Upper lobe of left lung (tissue), 6 donors: ENCODE data around the gene TBX19. TPM values are rescaled to one million over a fixed set of nuclear protein-coding genes. Genes with fewer than 3 reads are reported as not detected.
A peak's percentile ranks its signal among the peaks of the same experiment; 100 is the strongest.
"Not testable (repeated sequence)": the region's sequence is repeated elsewhere in the genome, so short reads cannot be mapped to it uniquely, and the experiment has no call there.

Experiments
- ATAC-seq, 2 donors: fragments of 200-7000 bp; cut with Tn5 transposase; one replicate each; pipeline ENCODE4 v1.9.1; 2022; ENCODE audit warnings: mild to moderate bottlenecking in 2 of 2, moderate library complexity in 2 of 2; ENCODE audit not compliant: low FRiP score in 2 of 2
- DNase-seq, 2 donors: peaks; one replicate each; pipeline ENCODE4 v3.0.0-alpha.2; 2019 to 2020
- H3K27ac ChIP-seq, 4 donors: fragments of 200-600 bp; sonication (generic); one replicate each; pipeline ENCODE4 v1.5.1; 2016 to 2019
- H3K27me3 ChIP-seq, 4 donors: fragments of 200-600 bp; sonication (generic); one replicate each; pipeline ENCODE4 v1.5.1; 2017 to 2019
- H3K36me3 ChIP-seq, 4 donors: fragments of 200-600 bp; sonication (generic); one replicate each; pipeline ENCODE4 v1.5.1; 2016 to 2019
- H3K4me1 ChIP-seq, 4 donors: fragments of 200-600 bp; sonication (generic); one replicate each; pipeline ENCODE4 v1.5.1; 2018 to 2019
- H3K4me3 ChIP-seq, 4 donors: fragments of 200-600 bp; sonication (generic); one replicate each; pipeline ENCODE4 v1.5.1; 2017 to 2019; ENCODE audit warnings: mild to moderate bottlenecking in 2 of 4, moderate library complexity in 1 of 4
- H3K9me3 ChIP-seq, 4 donors: fragments of 200-600 bp; sonication (generic); one replicate each; pipeline ENCODE4 v1.5.1; 2018 to 2019
- EP300 ChIP-seq, 4 donors: sonication (generic); formaldehyde crosslinking; IDR thresholded peaks; one replicate each; pipeline ENCODE4 v1.5.1; 2017; ENCODE audit warnings: antibody characterized with exemption in 4 of 4, control low read depth in 2 of 4
- POLR2A ChIP-seq, 4 donors: fragments of 450-650 bp; IDR thresholded peaks; one replicate each; pipeline ENCODE4 v1.5.1; 2016 to 2017; ENCODE audit warnings: antibody characterized with exemption in 4 of 4, mild to moderate bottlenecking in 2 of 4
- POLR2AphosphoS5 ChIP-seq, 2 donors: sonication (generic); formaldehyde crosslinking; IDR thresholded peaks; one replicate each; pipeline ENCODE4 v1.5.1; 2017; ENCODE audit warnings: antibody characterized with exemption in 2 of 2
- WGBS, 2 donors: methylation state at CpG; one replicate each; pipeline ENCODE4 v1.1.5; 2017 to 2018; 5-methylcytosine and 5-hydroxymethylcytosine counted together
- total RNA-seq, 6 donors: library from RNA; depleted of rRNA in 4 of 6; stranded (reverse); fragments of >200 nt in 4 of 6; gene quantifications; one replicate each; pipeline versions ENCODE4 v1.1.0 to v1.2.1, GENCODE V29; 2016 to 2021
- TF ChIP-seq, protein P1 (sequence below), 6 experiments: fragments of 450-650 bp in 4 of 6; fragments of 200-600 bp in 2 of 6; sonication (generic) in 2 of 6; IDR thresholded peaks; one replicate each; pipeline ENCODE4 v1.5.1; 2016 to 2019; ENCODE audit warnings: antibody characterized with exemption in 6 of 6
- donor health status: DM: no; HTN: no; CAD: no; lungs with moderate emphysema.
- donor health status: DM: no; HTN: yes; CAD: no; lungs with severe emphysema.

The TBX19 gene
- total RNA-seq, 6 donors from 2014 or later: 0.91 to 6.3 (median 2.4) TPM

DNA sequence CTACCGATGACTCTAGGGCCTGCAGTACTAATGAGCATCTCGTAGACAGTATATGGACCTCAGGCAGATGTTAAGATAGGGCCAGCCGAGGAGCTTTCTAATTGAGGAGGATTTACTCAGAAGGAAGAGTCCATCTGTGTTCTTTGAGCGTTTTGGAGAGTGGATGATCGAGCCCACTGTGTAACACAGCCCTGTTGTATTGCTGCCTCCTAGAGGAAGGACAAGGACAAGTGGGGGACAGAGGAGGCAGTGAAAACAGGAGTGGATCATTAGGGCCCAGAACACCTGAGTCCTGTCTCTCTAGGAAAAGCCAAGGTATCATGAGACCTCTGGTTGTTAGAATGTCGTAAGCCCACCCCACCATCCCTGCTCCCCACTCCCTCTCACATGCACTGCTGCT lies 62.9 kb downstream of the TBX19 start:
- H3K4me3 ChIP-seq: no peak overlapping the region
- no peaks in the 10 kb centered on the region for H3K27me3 ChIP-seq
- TF ChIP-seq POLR2A (IDR thresholded peaks at IDR 0.05): no peak
- TF ChIP-seq, protein P1, sequence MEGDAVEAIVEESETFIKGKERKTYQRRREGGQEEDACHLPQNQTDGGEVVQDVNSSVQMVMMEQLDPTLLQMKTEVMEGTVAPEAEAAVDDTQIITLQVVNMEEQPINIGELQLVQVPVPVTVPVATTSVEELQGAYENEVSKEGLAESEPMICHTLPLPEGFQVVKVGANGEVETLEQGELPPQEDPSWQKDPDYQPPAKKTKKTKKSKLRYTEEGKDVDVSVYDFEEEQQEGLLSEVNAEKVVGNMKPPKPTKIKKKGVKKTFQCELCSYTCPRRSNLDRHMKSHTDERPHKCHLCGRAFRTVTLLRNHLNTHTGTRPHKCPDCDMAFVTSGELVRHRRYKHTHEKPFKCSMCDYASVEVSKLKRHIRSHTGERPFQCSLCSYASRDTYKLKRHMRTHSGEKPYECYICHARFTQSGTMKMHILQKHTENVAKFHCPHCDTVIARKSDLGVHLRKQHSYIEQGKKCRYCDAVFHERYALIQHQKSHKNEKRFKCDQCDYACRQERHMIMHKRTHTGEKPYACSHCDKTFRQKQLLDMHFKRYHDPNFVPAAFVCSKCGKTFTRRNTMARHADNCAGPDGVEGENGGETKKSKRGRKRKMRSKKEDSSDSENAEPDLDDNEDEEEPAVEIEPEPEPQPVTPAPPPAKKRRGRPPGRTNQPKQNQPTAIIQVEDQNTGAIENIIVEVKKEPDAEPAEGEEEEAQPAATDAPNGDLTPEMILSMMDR (IDR thresholded peaks at IDR 0.05): no peak
- TF ChIP-seq EP300 (IDR thresholded peaks at IDR 0.05): no peak
- no peak for TF ChIP-seq POLR2AphosphoS5 (IDR thresholded peaks at IDR 0.05)
- peaks cover 4 to 12% (median 9%) of the 10 kb centered on the region in 4 donors for H3K4me1 ChIP-seq
- no peak overlapping the region for H3K27ac ChIP-seq
- DNase-seq (no peak), ATAC-seq (peak; percentile 11 to 60)
- no peaks in the 10 kb centered on the region for H3K36me3 ChIP-seq
- WGBS, 2 donors: 85 to 86% methylated on average over 6 of the region's 6 CpGs
- no peaks in the 10 kb centered on the region for H3K9me3 ChIP-seq

DNA sequence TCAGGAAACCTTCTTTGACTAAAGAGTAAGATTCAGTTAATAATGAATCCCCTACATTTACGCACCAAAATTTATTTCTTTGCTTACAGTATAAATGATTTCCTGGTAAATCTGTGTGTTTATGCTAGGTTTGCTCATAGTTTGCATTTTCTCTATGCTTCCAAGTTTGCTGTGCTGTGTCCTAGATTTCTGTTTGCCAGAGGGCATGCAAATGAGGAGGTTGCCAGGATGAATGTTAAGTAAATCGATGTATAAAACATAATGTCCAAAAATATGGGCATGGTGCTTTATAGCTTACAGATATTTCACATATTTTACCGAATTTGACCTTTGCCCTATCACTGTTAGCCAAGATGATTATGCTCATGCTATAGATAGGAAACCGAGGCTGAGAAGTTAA lies 63.8 kb downstream of the TBX19 start:
- no peak overlapping the region for H3K27ac ChIP-seq
- TF ChIP-seq POLR2A (IDR thresholded peaks at IDR 0.05): no peak
- TF ChIP-seq EP300 (IDR thresholded peaks at IDR 0.05): no peak
- TF ChIP-seq POLR2AphosphoS5 (IDR thresholded peaks at IDR 0.05): no peak
- TF ChIP-seq, protein P1 (IDR thresholded peaks at IDR 0.05): no peak

DNA sequence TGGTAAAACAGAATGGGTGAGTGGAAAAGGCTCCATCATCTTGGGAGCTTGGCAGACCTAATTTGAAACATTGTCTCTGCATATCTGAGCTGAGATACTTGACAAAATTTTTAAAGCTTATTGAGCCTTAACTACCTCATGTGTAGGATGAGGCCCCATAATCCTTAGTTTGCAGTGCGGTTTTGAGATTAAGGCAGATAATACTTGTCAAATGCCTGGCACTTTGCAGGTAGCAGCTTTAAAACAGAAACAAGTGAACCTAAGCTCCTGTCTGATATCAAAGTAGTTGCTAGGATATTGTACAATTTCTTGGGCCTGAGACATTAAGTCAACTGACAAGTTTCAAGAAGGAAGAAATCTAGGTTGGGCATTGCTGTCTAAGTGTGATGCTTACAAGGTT lies 65.3 kb downstream of the TBX19 start:
- TF ChIP-seq POLR2AphosphoS5 (IDR thresholded peaks at IDR 0.05): no peak
- TF ChIP-seq POLR2A (IDR thresholded peaks at IDR 0.05): no peak
- TF ChIP-seq, protein P1 (IDR thresholded peaks at IDR 0.05): no peak
- no peak for TF ChIP-seq EP300 (IDR thresholded peaks at IDR 0.05)
- Histone ChIP-seq H3K36me3 (no peaks in the 10 kb centered on the region), H3K4me3 (no peak overlapping the region), H3K4me1 (peaks cover 4 to 12% (median 9%) of the 10 kb centered on the region in 4 donors), H3K9me3 (no peaks in the 10 kb centered on the region), H3K27me3 (no peaks in the 10 kb centered on the region), H3K27ac (no peak overlapping the region)
- WGBS, 2 donors: 95 to 100% methylated on average over 1 of the region's 1 CpG
- no peak for DNase-seq
- ATAC-seq: no peak

More for the DNA sequence above, 63.8 kb downstream of the TBX19 start:
- no peak for DNase-seq
- H3K27me3 ChIP-seq: no peaks in the 10 kb centered on the region
- 84 to 90% methylated on average over 4 of the region's 4 CpGs for WGBS, 2 donors
- no peaks in the 10 kb centered on the region for H3K9me3 ChIP-seq
- H3K4me3 ChIP-seq: no peak overlapping the region
- H3K36me3 ChIP-seq: no peaks in the 10 kb centered on the region
- ATAC-seq: no peak
- peaks cover 4 to 12% (median 9%) of the 10 kb centered on the region in 4 donors for H3K4me1 ChIP-seq

DNA sequence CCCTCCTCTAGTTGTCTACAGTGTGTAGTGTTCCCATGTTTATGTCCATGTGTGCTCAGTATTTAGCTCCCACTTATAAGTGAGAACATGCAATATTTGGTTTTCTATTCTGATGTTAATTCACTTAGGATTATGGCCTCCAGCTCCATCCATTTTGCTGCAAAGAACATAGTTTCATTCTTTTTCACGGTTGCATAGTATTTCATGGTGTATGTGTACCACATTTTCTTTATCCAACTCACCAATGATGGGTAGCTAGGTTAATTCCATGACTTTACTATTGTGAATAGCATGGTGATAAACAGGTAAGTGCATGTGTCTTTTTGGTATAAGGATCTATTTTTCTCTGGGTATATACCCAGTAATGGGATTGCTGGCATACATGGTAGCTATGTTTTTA lies 67.0 kb downstream of the TBX19 start:
- peaks cover 0 to 6% (median 6%) of the 10 kb centered on the region in 4 donors for H3K4me1 ChIP-seq
- DNase-seq: no peak
- no peaks in the 10 kb centered on the region for H3K27me3 ChIP-seq
- no peak overlapping the region for H3K4me3 ChIP-seq
- no peaks in the 10 kb centered on the region for H3K9me3 ChIP-seq
- no peak for TF ChIP-seq POLR2A (IDR thresholded peaks at IDR 0.05)
- TF ChIP-seq POLR2AphosphoS5 (IDR thresholded peaks at IDR 0.05): no peak
- TF ChIP-seq, protein P1 (IDR thresholded peaks at IDR 0.05): no peak
- 100% methylated on average over 1 of the region's 1 CpG for WGBS, 2 donors
- ATAC-seq: no peak
- no peak overlapping the region for H3K27ac ChIP-seq
- no peaks in the 10 kb centered on the region for H3K36me3 ChIP-seq

DNA sequence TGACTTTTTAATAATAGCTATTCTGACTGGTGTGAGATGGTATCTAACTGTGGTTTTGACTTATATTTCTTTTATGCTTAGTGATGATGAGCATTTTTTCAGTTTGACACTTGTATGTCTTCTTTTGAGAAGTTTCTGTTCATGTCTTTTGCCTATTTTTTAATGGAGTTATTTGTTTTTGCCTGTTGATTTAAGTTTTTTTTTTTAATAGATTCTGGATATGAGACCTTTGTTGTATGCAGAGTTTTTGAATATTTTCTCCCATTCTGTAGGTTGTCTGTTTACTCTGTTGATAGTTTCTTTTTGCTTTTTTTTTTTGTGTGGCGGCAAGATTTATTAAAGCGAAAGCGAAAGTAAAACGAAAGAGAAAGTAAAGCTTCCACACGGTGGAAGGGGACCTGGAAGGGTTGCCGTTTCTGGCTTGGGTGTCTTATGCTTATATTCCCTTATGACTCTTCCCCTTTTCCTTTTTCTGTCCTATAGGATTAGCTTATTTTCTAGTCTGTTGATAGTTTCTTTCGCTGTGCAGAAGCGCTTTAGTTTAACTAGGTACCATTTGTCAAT lies 67.6 kb downstream of the TBX19 start:
- Histone ChIP-seq H3K9me3 (no peaks in the 10 kb centered on the region), H3K36me3 (no peaks in the 10 kb centered on the region), H3K4me3 (peak overlapping the region in 3 of 4 donors; percentile 23 to 49 (median 36)), H3K4me1 (peaks cover 0 to 2% (median under 1%) of the 10 kb centered on the region in 4 donors), H3K27me3 (no peaks in the 10 kb centered on the region), H3K27ac (peak overlapping the region in 2 of 4 donors; percentile 17 to 18)
- no peak for DNase-seq
- WGBS, 2 donors: 36 to 45% methylated on average over 8 of the region's 8 CpGs
- ATAC-seq: no peak
- TF ChIP-seq EP300 (IDR thresholded peaks at IDR 0.05) (no peak), POLR2A (IDR thresholded peaks at IDR 0.05) (no peak), POLR2AphosphoS5 (IDR thresholded peaks at IDR 0.05) (no peak)
- TF ChIP-seq, protein P1 (IDR thresholded peaks at IDR 0.05): no peak

DNA sequence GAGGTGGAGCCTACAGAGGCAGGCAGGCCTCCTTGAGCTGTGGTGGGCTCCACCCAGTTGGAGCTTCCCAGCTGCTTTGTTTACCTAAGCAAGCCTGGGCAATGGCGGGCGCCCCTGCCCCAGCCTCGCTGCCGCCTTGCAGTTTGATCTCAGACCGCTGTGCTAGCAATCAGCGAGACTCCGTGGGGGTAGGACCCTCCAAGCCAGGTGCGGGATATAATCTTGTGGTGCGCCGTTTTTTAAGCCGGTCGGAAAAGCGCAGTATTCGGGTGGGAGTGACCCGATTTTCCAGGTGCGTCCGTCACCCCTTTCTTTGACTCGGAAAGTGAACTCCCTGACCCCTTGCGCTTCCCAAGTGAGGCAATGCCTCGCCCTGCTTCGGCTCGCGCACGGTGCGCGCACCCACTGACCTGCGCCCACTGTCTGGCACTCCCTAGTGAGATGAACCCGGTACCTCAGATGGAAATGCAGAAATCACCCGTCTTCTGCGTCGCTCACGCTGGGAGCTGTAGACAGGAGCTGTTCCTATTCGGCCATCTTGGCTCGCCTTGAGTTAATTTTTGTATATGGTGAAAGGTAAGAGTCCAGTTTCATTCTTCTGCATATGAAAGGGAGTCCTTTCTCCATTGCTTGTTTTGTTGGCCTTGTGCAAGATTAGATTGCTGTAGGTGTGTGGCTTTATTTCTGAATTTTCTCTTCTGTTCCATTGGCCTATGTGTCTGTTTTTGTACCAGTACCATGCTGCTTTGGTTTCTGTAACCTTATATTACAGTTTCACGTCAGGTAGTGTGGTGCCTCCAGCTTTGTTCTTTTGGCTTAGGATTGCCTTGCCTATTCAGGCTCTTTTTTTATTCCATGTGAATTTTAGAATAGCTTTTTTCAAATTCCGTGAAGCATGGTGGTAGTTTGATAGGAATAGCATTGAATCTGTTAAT lies 73.9 kb downstream of the TBX19 start:
- DNase-seq: peak in 1 of 2 donors; percentile 28
- ATAC-seq, H3K4me3 ChIP-seq, H3K27ac ChIP-seq, H3K9me3 ChIP-seq, H3K36me3 ChIP-seq, H3K27me3 ChIP-seq, H3K4me1 ChIP-seq: not testable (repeated sequence)
- 90 to 97% methylated on average over 22 to 30 of the region's 36 CpGs for WGBS, 2 donors
